Measurements from ENCODE around the gene RFX1. TPM values are rescaled to one million over a fixed set of nuclear protein-coding genes. Genes with fewer than 3 reads are reported as not detected.

The RFX1 gene
- total RNA-seq, result 20.6 to 21.6 TPM (median 21.2 TPM) in 3 replicates

DNA sequence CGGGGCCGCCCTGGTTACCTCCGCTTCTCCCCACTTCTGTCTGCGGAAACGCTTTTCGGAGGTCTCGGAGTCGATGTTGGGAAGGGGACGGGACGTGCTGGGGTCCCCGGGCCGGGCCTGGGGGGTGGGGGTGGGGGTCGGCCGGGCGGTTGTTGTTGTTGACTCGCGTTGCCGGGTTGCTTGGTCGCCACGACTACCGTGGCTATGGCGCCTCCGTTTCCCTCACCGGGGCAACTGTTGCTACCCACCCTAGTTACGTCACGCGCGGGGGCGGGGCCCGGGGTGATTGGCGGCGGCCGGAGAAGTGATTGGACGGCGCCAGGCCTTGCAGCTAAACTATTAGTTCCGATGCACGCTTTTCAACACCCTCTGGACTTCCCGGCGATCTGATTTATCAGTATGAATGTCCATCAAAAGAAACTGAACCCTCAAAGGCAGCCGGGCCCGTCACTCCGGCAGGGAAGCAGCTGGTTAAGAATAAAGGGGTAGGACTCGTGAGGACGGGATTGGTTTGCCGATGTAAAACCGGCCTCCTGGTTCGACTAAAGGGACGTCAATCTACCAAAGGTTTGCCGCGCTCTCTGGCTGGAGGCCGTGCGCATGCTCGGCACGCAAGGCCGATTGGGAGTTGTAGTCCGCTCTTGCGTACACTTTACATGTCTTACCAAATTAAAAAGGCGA, at the start of gene RFX1:
TSS of gene RFX1 (minus strand) at position 236 of the 681 bp plus-strand sequence. CDS start 12,477 bp downstream, outside the sequence.
- Mint-ChIP-seq H3K27ac (peak within 1 kb of the TSS; percentile 99), H3K27me3 (ENCODE audit: low read depth) (no peaks in the 10 kb centered on the region), H3K36me3 (no peaks in the 10 kb centered on the region), H3K4me1 (peaks cover 14% of the 10 kb centered on the region), H3K4me3 (peak within 1 kb of the TSS; percentile 97), H3K9me3 (no peaks in the 10 kb centered on the region)
- DNase-seq (ENCODE audit: low spot score in 2 of 2, unreplicated experiment in 2 of 2), result peak; percentile 99 to 100
- TF ChIP-seq, protein P1, sequence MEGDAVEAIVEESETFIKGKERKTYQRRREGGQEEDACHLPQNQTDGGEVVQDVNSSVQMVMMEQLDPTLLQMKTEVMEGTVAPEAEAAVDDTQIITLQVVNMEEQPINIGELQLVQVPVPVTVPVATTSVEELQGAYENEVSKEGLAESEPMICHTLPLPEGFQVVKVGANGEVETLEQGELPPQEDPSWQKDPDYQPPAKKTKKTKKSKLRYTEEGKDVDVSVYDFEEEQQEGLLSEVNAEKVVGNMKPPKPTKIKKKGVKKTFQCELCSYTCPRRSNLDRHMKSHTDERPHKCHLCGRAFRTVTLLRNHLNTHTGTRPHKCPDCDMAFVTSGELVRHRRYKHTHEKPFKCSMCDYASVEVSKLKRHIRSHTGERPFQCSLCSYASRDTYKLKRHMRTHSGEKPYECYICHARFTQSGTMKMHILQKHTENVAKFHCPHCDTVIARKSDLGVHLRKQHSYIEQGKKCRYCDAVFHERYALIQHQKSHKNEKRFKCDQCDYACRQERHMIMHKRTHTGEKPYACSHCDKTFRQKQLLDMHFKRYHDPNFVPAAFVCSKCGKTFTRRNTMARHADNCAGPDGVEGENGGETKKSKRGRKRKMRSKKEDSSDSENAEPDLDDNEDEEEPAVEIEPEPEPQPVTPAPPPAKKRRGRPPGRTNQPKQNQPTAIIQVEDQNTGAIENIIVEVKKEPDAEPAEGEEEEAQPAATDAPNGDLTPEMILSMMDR (IDR thresholded peaks at IDR 0.05; ENCODE audit: unreplicated experiment), result no peak

DNA sequence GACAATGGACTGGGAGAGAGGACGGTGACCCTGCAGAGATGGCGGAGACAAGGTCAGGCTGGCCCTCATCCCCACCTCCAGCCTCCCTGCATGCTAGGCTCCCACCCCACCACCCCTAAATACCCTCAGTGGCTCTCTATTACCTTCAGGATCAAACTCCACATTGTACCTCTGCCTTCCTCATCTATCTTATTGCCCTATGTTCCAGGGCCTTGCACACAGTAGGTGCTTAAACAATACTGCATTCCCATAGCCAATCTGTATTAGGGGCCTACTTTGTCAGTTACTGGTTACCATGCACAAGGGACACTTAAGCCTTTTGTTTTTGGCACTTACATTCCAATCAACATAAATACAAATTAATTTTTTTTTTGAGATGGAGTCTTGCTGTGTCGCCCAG, 49.3 kb upstream of the RFX1 start:
- no peak overlapping the region for H3K4me3 Mint-ChIP-seq
- H3K9me3 Mint-ChIP-seq, result no peaks in the 10 kb centered on the region
- peaks cover 6% of the 10 kb centered on the region for H3K36me3 Mint-ChIP-seq
- no peak overlapping the region for H3K27ac Mint-ChIP-seq
- TF ChIP-seq, protein P1 (IDR thresholded peaks at IDR 0.05; ENCODE audit: unreplicated experiment), result no peak
- peaks cover 49% of the 10 kb centered on the region for H3K27me3 Mint-ChIP-seq (ENCODE audit: low read depth)
- no peak for DNase-seq (ENCODE audit: low spot score in 2 of 2, unreplicated experiment in 2 of 2)
- peaks cover 3% of the 10 kb centered on the region for H3K4me1 Mint-ChIP-seq

DNA sequence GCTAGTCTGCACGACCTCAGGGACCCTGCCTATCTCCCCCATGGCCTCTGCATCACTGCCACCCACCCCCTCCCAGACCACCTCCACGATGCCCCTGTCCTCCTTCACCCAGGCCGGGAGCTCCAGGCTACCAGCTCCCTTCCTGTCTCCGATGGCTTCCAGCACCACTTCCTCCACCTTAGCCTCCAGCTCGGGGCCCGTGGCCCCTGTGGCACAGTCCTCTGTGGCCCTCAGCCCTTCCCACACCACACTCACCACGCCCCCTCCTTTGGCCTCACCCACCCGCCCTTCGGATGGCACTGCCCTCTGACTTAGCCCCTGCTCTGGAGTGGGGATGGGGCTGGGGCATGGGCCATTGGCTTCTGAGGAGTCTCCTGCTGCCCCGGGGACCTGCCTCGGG, 48.6 kb upstream of the RFX1 start:
- DNase-seq (ENCODE audit: low spot score in 2 of 2, unreplicated experiment in 2 of 2), result no peak
- H3K36me3 Mint-ChIP-seq, result peaks cover 8% of the 10 kb centered on the region
- no peak overlapping the region for H3K4me3 Mint-ChIP-seq
- peaks cover 44% of the 10 kb centered on the region for H3K27me3 Mint-ChIP-seq (ENCODE audit: low read depth)
- H3K9me3 Mint-ChIP-seq, result no peaks in the 10 kb centered on the region
- TF ChIP-seq, protein P1 (IDR thresholded peaks at IDR 0.05; ENCODE audit: unreplicated experiment), result no peak
- H3K4me1 Mint-ChIP-seq, result peaks cover 3% of the 10 kb centered on the region
- H3K27ac Mint-ChIP-seq, result no peak overlapping the region

DNA sequence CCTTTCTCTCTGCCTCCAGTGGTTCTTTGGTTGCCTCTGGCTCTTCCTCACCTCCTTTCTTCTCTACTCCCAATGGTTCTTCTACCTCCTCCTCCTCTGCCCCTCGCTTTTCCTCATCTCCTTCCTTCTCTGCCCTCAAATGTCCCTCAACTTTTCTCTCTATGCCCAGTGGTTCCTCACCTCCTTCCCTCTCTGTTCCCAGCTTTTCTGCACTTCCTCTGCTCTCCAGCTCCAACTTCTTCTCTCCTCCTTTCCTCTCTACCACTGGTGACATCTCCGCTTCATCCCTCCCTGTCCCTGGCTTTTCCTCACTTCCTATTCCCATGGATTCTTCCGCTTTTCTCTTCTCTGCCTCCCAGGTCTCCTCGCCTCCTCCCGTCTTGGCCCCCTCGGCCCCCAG, 48.0 kb upstream of the RFX1 start:
- Mint-ChIP-seq H3K4me1 (peaks cover 3% of the 10 kb centered on the region), H3K9me3 (no peaks in the 10 kb centered on the region), H3K27ac (no peak overlapping the region), H3K4me3 (no peak overlapping the region), H3K36me3 (peaks cover 8% of the 10 kb centered on the region), H3K27me3 (ENCODE audit: low read depth) (peaks cover 39% of the 10 kb centered on the region)
- TF ChIP-seq, protein P1 (IDR thresholded peaks at IDR 0.05; ENCODE audit: unreplicated experiment), result no peak
- no peak for DNase-seq (ENCODE audit: low spot score in 2 of 2, unreplicated experiment in 2 of 2)

DNA sequence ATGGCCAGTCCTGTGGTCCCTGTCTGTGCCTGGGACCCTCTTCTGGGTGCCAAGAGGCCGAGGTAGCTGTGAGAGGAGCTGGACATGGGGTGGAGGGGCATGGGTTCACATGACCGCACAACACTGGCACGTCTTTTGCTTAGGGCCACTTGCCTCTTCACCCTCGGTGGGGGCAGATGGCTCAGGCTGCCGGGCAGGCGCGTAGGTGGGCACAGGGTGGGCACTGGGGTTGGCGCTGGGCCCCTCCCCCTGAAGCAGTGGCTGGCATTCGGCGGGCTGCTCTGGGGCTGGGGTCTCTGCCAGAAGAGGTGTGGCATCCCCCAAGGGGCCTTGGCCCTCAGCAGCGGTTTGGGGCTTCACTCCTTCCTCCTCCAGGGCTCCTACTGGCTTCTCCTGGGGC, 47.4 kb upstream of the RFX1 start:
- H3K36me3 Mint-ChIP-seq, result peaks cover 8% of the 10 kb centered on the region
- no peaks in the 10 kb centered on the region for H3K9me3 Mint-ChIP-seq
- peaks cover 33% of the 10 kb centered on the region for H3K27me3 Mint-ChIP-seq (ENCODE audit: low read depth)
- no peak overlapping the region for H3K4me3 Mint-ChIP-seq
- H3K27ac Mint-ChIP-seq, result no peak overlapping the region
- H3K4me1 Mint-ChIP-seq, result peaks cover 3% of the 10 kb centered on the region
- TF ChIP-seq, protein P1 (IDR thresholded peaks at IDR 0.05; ENCODE audit: unreplicated experiment), result no peak
- DNase-seq (ENCODE audit: low spot score in 2 of 2, unreplicated experiment in 2 of 2), result no peak

All from mesothelial cell of epicardium (in vitro differentiated cells).